K562 (cell line): ENCODE results near the gene CD109. TPM values are rescaled to one million over a fixed set of nuclear protein-coding genes. Genes with fewer than 3 reads are reported as not detected.

Experiments used
- ATAC-seq: fragments of 200-7000 bp; cut with Tn5 transposase; 3 replicates; pipeline ENCODE4 v1.9.1; 2020; ENCODE audit warnings: moderate library complexity
- BruUV-seq: library from RNA; stranded (reverse); fragments of 400-500 nt; replicated peaks from 2 replicates; lab custom pipeline; 2021; lab: Mats Ljungman, UMichigan
- CTCF ChIA-PET: fragments of 300-600 bp; formaldehyde crosslinking; extraction: SDS; loops from one replicate; lab custom pipeline; 2021; ENCODE audit warnings: low intra/inter-chr PET ratio; lab: Yijun Ruan, JAX
- POLR2A ChIA-PET: fragments of 300-600, 350-650 bp; sonication (Branson Sonifier 250); formaldehyde crosslinking; extraction: SDS; loops from one replicate; lab custom pipeline; 2021; ENCODE audit warnings: antibody characterized with exemption, inconsistent platforms; lab: Yijun Ruan, JAX
- DNase-seq, 4 experiments: peaks; one replicate each; pipeline versions ENCODE4 v3.0.0 to v3.0.0-alpha.2; 2011 to 2018; ENCODE audit warnings: low spot score in 3 of 4, mixed read lengths in 3 of 4; ENCODE audit errors: extremely low read depth in 1 of 4
- FAIRE-seq: peaks from 2 replicates; lab custom pipeline; 2011; peaks lifted over from hg19 to GRCh38; lab: Jason Lieb, UNC
- H2AFZ ChIP-seq: 2 replicates; pipeline ENCODE4 v1.6.0; 2011; ENCODE audit warnings: low read depth, low read length, control low read depth, inconsistent platforms
- H3K27ac ChIP-seq: fragments of 200-600 bp; 3 replicates; pipeline ENCODE4 v1.8.0; 2011; ENCODE audit warnings: low read depth, mild to moderate bottlenecking, control low read depth, inconsistent platforms, low read length, moderate library complexity, mixed read lengths; ENCODE audit errors: extremely low read depth
- H3K27me3 ChIP-seq, 2 experiments: fragments of 300-600 bp in 1 of 2; 2 replicates in 1 of 2; 3 replicates in 1 of 2; pipeline versions ENCODE4 v1.6.0 to v1.8.0; 2011; ENCODE audit warnings: inconsistent platforms in 2 of 2, low read length in 2 of 2, mild to moderate bottlenecking in 1 of 2, mixed read lengths in 1 of 2, moderate library complexity in 1 of 2; ENCODE audit not compliant: control insufficient read depth in 2 of 2, insufficient read depth in 2 of 2
- H3K36me3 ChIP-seq: fragments of 300-600 bp; 3 replicates; pipeline ENCODE4 v1.8.0; 2011; ENCODE audit warnings: mild to moderate bottlenecking, low read length, inconsistent platforms; ENCODE audit not compliant: control insufficient read depth, insufficient read depth
- H3K4me1 ChIP-seq, 2 experiments: fragments of 200-600 bp in 1 of 2; replicated peaks in 1 of 2; 2 replicates in 1 of 2; 3 replicates in 1 of 2; pipeline versions ENCODE4 v1.5.1 to v1.8.0; 2011; ENCODE audit warnings: inconsistent platforms in 2 of 2, low read length in 2 of 2, mild to moderate bottlenecking in 1 of 2, mixed read lengths in 1 of 2, moderate library complexity in 1 of 2; ENCODE audit not compliant: control insufficient read depth in 2 of 2, insufficient read depth in 2 of 2
- H3K4me2 ChIP-seq: 2 replicates; pipeline ENCODE4 v1.6.1; 2011; ENCODE audit warnings: low read length, control low read depth, inconsistent platforms, mixed read lengths; ENCODE audit not compliant: insufficient read depth
- H3K4me3 ChIP-seq: fragments of 200-600 bp; sonication (generic), shearing (Covaris generic); 2 replicates; pipeline ENCODE4 v1.5.1; 2016; ENCODE audit warnings: control low read depth, inconsistent platforms
- H3K79me2 ChIP-seq: fragments of 200-600 bp; 3 replicates; pipeline ENCODE4 v1.8.0; 2011; ENCODE audit warnings: low read length, inconsistent platforms; ENCODE audit not compliant: control insufficient read depth, insufficient read depth
- H3K9ac ChIP-seq, 2 experiments: 2 replicates each; pipeline versions ENCODE4 v1.6.0 to v1.6.1; 2011; ENCODE audit warnings: low read depth in 2 of 2, low read length in 2 of 2, control low read depth in 1 of 2, inconsistent platforms in 1 of 2, mild to moderate bottlenecking in 1 of 2, mixed read lengths in 1 of 2; ENCODE audit not compliant: insufficient read depth in 1 of 2
- H3K9me1 ChIP-seq: one replicate; pipeline ENCODE4 v1.6.0; 2011; ENCODE audit warnings: inconsistent platforms, mild to moderate bottlenecking, low read length, moderate library complexity; ENCODE audit not compliant: control insufficient read depth, insufficient read depth
- H3K9me3 ChIP-seq: replicated peaks from 2 replicates; pipeline ENCODE4 v1.5.1; 2011; ENCODE audit warnings: low read depth, low read length, inconsistent platforms; ENCODE audit not compliant: control insufficient read depth, insufficient read depth
- H4K20me1 ChIP-seq: replicated peaks from 2 replicates; pipeline ENCODE4 v1.6.1; 2011; ENCODE audit warnings: low read length, inconsistent platforms, mixed read lengths; ENCODE audit not compliant: control insufficient read depth, insufficient read depth
- BHLHE40 ChIP-seq: IDR thresholded peaks from 2 replicates; pipeline ENCODE4 v1.6.1; 2011; ENCODE audit warnings: low read length, improper control_type of control experiment
- CTBP1 ChIP-seq: fragments of 450-650 bp; IDR thresholded peaks from 2 replicates; pipeline ENCODE4 v1.6.1; 2016; ENCODE audit warnings: borderline replicate concordance
- NBN ChIP-seq: fragments of 450-650 bp; IDR thresholded peaks from 2 replicates; pipeline ENCODE4 v1.6.1; 2016; ENCODE audit warnings: low read depth, mild to moderate bottlenecking
- NEUROD1 ChIP-seq: fragments of 150-350 bp; IDR thresholded peaks from 2 replicates; pipeline ENCODE4 v1.6.1; 2014; ENCODE audit warnings: borderline replicate concordance, low read length, low read depth; ENCODE audit not compliant: partially characterized antibody
- RAD21 ChIP-seq, 2 experiments: fragments of 250-450 bp in 1 of 2; fragments of 450-650 bp in 1 of 2; sonication (Bioruptor Pico) in 1 of 2; formaldehyde crosslinking in 1 of 2; IDR thresholded peaks in 1 of 2; conservative IDR thresholded peaks in 1 of 2; 2 replicates each; pipeline versions ENCODE4 v1.4.0 to v1.8.0; 2020 to 2022; ENCODE audit warnings: mild to moderate bottlenecking in 2 of 2, moderate library complexity in 1 of 2
- ZNF165 ChIP-seq: fragments of 250-450 bp; sonication (Bioruptor Pico); IDR thresholded peaks from 2 replicates; pipeline ENCODE4 v1.4.0; 2020; ENCODE audit warnings: borderline replicate concordance
- ZNF174 ChIP-seq: fragments of 250-450 bp; sonication (Bioruptor Pico); IDR thresholded peaks from 2 replicates; pipeline ENCODE4 v1.4.0; 2020; ENCODE audit warnings: mild to moderate bottlenecking
- WGBS: fragments of 100-300 bp; shearing (Covaris generic); methylation state at CpG from one replicate; pipeline ENCODE4 v1.1.6; 2016; ENCODE audit warnings: low coverage, mixed read lengths; ENCODE audit not compliant: insufficient coverage; ENCODE audit errors: missing lambda C conversion rate; 5-methylcytosine and 5-hydroxymethylcytosine counted together
- in situ Hi-C: fragments of 300-500 bp; cut with MboI; formaldehyde crosslinking; loops from 4 replicates; pipeline ENCODE4 v1.15.0; 2018; ENCODE audit warnings: inconsistent platforms, mixed read lengths
- intact Hi-C: fragments of 100-400 bp; cut with micrococcal nuclease; formaldehyde crosslinking; loops from 2 replicates; pipeline ENCODE4 v1.14.2; 2022
- polyA plus RNA-seq, 8 experiments: library from polyadenylated mRNA; depleted of rRNA in 4 of 8; stranded (reverse) in 5 of 8; unstranded in 3 of 8; fragments of >200 nt; fragmentation: Nextera tagmentation in 2 of 8; fragmentation: Illumina TruSeq in 1 of 8; extraction: Ambion mirVana in 2 of 8; extraction: Trizol in 1 of 8; gene quantifications; 2 replicates each; pipeline versions ENCODE4 v1.2.1 to v1.2.3, GENCODE V29; 2011 to 2014; ENCODE audit warnings: inconsistent platforms in 1 of 8, missing spikeins in 1 of 8
- total RNA-seq, 7 experiments: library from RNA; depleted of rRNA in 6 of 7; stranded (reverse); fragments of >200 nt in 6 of 7; fragmentation: Illumina TruSeq in 2 of 7; extraction: Trizol in 2 of 7; gene quantifications; 2 replicates each; pipeline versions ENCODE4 v1.2.1 to v1.2.3, GENCODE V29; 2011 to 2021; ENCODE audit warnings: low replicate concordance in 1 of 7

Gene CD109
- total and polyA plus RNA-seq, 9 of the 15 experiments (the other 6 are each of a cell fraction or from before 2014, with no cell fraction given): under 0.01 to 0.22 (median 0.11) TPM

- DNase-seq (no peak), FAIRE-seq (no peak), ATAC-seq (no peak)
- Histone ChIP-seq H3K9ac (no peak overlapping the region), H3K4me3 (no peak overlapping the region), H3K27ac (no peak overlapping the region), H3K9me3 (no peaks in the 10 kb centered on the region), H3K4me1 (no peaks in the 10 kb centered on the region), H3K36me3 (no peaks in the 10 kb centered on the region), H3K27me3 (no peaks in the 10 kb centered on the region), H4K20me1 (no peaks in the 10 kb centered on the region), H2AFZ (no peak overlapping the region), H3K4me2 (no peak overlapping the region), H3K9me1 (no peaks in the 10 kb centered on the region), H3K79me2 (no peaks in the 10 kb centered on the region)
- in situ Hi-C loops (no loop called here), intact Hi-C loops (no loop called here)
- WGBS: 7% methylated on average over 1 of the region's 1 CpG
- ChIA-PET CTCF (no interaction called here), POLR2A (no interaction called here)
- TF ChIP-seq NEUROD1 (no peak), CTBP1 (no peak)
- BruUV-seq: no TSS peak
These were observed 74.0 kb downstream of the CD109 start for GRCh38 chr6:73769976-73770375.

- Histone ChIP-seq H4K20me1 (no peaks in the 10 kb centered on the region), H3K36me3 (no peaks in the 10 kb centered on the region), H3K9me3 (no peaks in the 10 kb centered on the region), H3K9ac (no peak overlapping the region), H2AFZ (no peak overlapping the region), H3K4me2 (no peak overlapping the region), H3K9me1 (no peaks in the 10 kb centered on the region), H3K27ac (no peak overlapping the region), H3K4me3 (no peak overlapping the region), H3K4me1 (no peaks in the 10 kb centered on the region), H3K27me3 (no peaks in the 10 kb centered on the region), H3K79me2 (no peaks in the 10 kb centered on the region)
- DNase-seq (no peak), ATAC-seq (no peak; the same call in 2 of the 3 replicates), FAIRE-seq (no peak)
- TF ChIP-seq NBN (no peak), BHLHE40 (no peak), RAD21 (CRISPR knock-in tag; conservative IDR thresholded peaks at IDR 0.05 in 1 of 2, IDR thresholded peaks at IDR 0.05 in 1 of 2) (0 out of 4 replicates have a peak, but pooled peaks of 1 of the 2 experiments have one; percentile 12), ZNF165 (CRISPR knock-in tag) (no peak), ZNF174 (no peak)
- in situ Hi-C loops: no loop called here
- ChIA-PET POLR2A (no interaction called here), CTCF (no interaction called here)
- no TSS peak for BruUV-seq
- WGBS: 0% methylated on average over 1 of the region's 1 CpG
- intact Hi-C loops: no loop called here
These were observed 78.3 kb downstream of the CD109 start for GRCh38 chr6:73774311-73774774.
